Stimulated activated CD8-positive, alpha-beta memory T cell treated with anti-CD3 and anti-CD28 coated beads, Interleukin-12 subunit alpha, Interleukin-12 subunit beta, amount 100 ng/mL, for 24 hours (primary cell): ENCODE measurements around the gene LCE3E.
"Not testable (repeated sequence)": the region's sequence is repeated elsewhere in the genome, so short reads cannot be mapped to it uniquely, and the experiment has no call there.

ENCODE experiments used
- DNase-seq: peaks from one replicate; pipeline ENCODE4 v3.0.0-alpha.2; 2020; ENCODE audit errors: extremely low read depth

LCE3E gene, protein sequence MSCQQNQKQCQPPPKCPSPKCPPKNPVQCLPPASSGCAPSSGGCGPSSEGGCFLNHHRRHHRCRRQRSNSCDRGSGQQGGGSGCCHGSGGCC

DNA sequence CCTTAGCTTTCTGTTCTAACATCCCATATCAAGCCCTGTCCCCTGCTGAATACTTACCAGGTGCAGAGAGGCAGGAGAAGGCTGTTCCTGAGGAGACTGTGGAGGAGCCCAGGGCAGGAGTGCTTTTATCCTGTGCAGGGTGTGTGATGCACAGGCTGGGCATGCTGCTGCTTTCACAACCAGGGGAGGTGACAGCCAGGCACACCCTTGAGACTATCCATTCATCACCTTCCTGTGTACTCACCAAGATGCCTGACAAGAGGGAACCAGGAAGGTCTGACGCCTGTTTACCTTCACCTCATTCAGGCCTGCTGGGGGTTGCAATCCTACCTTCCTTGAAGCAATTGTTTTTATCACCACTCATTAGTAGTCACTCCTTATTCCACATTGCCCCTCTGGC, at the start of gene LCE3E:
Gene LCE3E (minus strand): TSS at position 100 of the 400 bp plus-strand sequence. CDS start 572 bp downstream, outside the sequence.
- no peak for DNase-seq

DNA sequence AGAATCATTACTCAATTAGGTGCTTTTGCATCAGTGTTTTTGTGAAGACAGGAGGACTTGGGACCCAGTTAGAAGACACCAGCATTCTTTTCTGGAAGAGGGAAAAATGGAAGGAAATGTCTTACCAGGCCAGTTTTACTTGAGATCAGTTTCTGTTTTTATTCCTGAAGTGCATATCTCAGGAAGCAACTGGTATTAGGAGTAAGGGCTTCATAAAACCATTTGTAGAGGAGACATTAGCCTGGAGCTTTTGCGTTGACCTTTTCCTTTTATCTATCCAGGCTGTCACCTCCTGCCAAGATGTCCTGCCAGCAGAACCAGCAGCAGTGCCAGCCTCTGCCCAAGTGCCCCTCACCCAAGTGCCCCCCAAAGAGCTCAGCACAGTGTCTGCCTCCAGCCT, 46.9 kb upstream of the LCE3E start, which contains the start of gene LCE3B:
Gene LCE3B (plus strand): TSS at position 301 of the 400 bp plus-strand sequence. CDS start 0 bp downstream, at position 301.
- DNase-seq = no peak

DNA sequence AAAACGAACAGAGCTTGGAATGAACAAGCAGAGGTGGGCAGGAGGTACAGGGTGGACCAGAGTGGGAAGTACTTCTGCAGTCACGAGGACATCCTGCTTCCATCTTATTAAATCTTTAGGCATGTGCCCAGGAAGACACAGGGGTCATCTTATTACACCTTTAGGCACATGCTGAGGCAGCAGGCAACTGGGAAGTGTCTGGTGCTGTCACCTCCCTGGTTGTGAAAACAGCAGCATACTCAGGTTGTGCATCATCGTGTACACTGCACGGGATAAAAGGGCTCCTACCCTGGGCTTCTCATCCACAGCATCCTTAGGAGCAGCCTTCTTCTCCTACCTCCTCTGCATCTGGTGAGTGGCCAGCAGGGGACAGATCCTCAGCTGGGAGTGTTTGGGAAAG, 33.4 kb upstream of the LCE3E start, which contains the start of gene LCE3C:
Gene LCE3C (plus strand): TSS at position 301 of the 400 bp plus-strand sequence. CDS start 498 bp downstream, outside the sequence.
- DNase-seq = no peak

DNA sequence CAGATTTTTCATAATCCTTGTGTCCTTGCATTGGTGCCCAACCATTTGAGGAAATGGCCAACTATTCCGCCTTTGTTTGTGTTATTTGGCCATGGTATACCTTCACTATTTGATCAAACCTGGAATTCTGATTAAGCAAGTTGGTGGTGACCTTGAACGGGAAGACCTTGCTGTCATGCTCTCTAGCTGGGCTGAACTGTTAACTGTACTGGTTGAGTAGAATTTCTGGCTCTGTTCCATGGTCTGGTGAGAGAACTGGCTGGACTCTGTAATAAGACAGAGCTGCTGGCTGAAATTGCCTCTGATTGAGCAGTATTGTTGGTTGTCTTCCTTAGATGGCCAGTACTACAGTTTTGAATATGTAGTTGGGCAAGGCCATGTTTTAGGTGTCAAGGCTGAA, 30.4 kb upstream of the LCE3E start:
- no peak for DNase-seq

DNA sequence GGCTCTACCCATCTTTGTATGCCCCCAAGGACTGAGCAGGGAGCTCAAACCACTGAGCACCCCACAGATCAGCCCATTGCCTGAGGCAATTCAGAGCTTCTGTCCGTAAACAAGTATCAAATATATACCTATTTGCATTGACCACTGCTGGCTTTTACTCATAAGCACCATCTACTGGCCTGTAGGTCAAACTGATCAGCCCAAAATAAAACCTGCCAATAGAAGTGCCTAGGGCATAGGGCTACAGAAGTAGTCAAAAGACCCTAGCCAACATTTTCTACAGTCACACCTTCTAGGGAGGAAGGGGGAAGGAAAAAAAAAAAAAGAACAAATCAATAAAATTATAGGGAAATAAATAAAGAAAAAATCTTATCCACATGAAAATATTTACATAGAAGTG, 19.0 kb upstream of the LCE3E start:
- DNase-seq = no peak

DNA sequence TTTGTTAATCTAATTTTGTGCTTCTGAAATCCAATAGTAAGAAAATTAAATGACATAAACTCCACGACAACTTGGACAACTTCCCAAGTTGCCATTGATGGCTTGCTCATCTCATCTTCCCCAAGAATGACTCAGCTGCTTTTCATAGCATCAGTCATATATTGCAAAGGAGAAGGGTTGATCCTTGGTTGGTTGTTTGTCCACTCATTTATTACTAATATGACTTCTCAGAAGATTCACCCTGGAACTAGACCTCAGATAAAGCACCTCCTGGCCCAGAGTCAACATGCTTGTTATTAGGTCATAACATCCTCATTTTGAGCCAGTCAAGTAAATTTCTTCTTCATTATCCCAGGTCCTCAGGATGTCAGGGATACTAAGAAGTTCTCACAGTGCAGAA, 16.1 kb upstream of the LCE3E start:
- DNase-seq = no peak

DNA sequence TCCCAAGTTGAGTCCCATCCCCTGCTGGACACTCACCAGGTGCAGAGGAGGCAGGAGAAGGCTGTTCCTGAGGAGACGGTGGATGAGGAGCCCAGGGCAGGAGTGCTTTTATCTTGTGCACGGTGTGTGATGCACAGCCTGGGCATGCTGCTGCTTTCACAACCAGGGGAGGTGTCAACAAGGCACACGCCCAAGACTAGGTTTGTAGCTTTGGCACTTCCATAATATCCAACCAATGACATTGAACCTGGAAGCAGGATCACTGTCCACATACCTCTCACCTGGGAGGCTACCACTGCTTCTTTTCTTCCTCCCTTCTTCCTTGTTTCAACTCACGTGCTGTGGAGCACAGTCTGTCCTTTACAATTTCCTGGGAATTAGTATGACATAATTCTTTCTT, 13.9 kb upstream of the LCE3E start, which contains the start of gene LCE3D:
Gene LCE3D (minus strand): TSS at position 84 of the 400 bp plus-strand sequence. CDS start 580 bp downstream, outside the sequence.
- no peak for DNase-seq

DNA sequence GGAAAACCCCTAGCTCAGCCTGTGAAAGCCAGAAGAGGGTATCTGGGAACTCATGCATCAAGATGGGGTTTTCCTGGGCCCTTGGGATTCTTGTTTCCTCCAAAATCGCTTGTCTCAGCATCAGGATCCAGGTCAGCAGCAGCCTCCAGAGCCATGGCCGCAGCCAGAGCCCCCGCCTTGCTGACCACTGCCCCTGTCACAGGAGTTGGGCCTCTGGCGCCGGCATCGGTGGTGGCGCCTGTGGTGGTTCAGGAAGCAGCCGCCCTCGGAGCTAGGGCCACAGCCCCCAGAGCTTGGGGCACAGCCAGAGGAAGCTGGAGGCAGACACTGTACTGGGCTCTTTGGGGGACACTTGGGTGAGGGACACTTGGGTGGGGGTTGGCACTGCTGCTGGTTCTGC, 12.9 kb upstream of the LCE3E start:
- not testable (repeated sequence) for DNase-seq

DNA sequence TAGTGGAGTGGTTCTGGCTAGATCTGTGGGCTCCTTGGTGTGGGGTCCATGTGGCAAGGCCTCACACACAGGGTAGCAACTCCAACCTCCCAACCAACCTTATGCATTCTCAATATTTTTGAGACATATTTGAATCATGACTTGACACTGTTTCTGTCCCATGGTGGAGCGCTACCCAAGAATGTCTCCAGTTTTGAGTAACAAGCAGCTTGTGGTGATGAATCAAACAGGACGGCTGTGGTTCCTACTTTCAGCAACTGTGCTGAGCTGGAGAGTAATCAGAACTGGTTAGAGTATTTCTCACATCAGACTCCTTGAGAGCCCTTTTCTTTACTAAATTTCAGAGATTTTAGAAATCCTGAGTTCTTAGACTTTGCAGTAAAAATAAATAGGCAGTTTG, 10.6 kb upstream of the LCE3E start:
- DNase-seq = no peak

DNA sequence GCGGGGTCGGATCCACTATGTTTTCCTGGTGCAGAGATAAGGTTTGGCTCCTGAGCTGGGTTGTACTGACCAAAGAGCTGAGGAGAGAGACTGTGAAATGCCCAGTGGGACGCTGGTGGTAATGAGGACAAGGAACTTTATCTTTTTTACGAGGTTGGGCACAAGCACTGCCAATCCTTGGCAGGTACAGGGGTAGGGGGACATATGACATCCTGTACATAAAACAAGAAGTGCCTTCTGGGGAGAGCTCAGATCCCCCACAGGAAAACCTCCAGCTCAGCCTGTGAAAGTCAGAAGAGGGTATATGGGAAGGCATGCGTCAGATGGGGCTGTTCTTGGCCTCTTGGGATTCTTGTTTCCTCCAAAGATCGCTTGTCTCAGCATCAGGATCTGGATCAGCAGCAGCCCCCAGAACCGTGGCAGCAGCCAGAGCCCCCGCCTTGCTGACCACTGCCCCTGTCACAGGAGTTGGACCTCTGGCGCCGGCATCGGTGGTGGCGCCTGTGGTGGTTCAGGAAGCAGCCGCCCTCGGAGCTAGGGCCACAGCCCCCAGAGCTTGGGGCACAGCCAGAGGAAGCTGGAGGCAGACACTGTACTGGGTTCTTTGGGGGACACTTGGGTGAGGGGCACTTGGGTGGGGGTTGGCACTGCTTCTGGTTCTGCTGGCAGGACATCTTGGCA, 905 bp downstream of the LCE3E start:
- no peak for DNase-seq

DNA sequence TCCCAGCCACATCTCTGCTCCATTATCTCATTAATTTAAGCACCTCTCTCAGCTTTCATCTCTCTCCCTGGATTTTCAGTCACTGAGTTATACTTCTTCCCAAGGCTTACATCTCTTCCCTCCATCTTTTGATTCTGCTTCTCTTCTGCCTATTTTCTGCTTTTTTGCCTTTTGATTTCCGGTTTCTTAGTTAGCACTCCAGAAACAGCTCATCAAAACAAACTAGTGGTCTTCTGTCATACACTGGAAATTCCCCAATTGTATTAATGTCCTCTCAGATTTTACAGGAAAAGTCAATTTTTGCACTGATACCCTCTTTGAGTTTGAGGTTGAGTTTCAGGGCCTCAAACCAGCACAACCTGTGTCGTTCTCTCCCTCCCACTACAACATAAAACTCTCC, 1.5 kb downstream of the LCE3E start:
- no peak for DNase-seq

DNA sequence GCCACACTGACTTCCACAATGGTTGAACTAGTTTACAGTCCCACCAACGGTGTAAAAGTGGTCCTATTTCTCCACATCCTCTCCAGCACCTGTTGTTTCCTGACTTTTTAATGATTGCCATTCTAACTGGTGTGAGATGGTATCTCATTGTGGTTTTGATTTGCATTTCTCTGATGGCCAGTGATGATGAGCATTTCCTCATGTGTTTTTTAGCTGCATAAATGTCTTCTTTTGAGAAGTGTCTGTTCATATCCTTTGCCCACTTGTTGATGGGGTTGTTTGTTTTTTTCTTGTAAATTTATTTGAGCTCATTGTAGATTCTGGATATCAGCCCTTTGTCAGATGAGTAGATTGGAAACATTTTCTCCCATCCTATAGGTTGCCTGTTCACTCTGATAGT, 18.2 kb downstream of the LCE3E start:
- DNase-seq = not testable (repeated sequence)

DNA sequence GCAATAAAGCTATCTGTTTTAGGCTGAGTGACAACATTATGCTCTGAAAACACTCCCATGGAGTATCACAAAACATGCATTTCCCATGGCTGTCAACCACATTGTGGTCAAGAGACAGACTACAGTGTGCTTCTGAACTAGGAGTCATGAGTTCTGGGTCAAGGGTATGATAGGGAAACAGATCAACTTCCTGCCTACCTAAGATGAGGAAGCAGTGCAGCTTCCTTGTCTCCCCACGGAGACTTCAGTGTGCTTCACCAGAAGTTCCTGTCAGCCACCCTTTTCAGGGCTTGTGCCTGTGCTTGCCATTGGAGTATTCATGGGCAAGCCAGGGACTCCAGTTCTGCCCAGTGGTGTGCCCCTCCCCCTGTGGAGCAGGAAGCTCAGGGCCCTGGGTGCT, 19.9 kb downstream of the LCE3E start:
- DNase-seq = no peak

DNA sequence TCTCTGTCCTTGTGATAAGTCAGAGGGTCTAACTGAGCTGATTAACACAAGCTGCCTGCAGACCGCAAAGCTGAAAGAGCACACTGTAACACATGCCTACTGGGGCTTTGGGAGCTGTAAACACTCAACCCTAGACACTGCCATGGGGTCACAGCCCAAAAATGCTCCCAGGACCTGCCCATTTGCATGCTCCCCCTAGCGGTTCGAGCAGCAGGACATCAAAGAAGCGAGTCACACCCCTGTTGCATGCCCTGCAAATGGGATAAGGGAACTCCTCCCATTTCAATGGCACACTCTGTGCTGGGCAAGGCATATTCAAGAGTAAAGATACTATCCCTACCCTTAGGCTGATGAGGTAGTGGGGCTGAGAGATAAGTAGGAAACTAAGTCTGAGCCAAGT, 22.8 kb downstream of the LCE3E start:
- no peak for DNase-seq

DNA sequence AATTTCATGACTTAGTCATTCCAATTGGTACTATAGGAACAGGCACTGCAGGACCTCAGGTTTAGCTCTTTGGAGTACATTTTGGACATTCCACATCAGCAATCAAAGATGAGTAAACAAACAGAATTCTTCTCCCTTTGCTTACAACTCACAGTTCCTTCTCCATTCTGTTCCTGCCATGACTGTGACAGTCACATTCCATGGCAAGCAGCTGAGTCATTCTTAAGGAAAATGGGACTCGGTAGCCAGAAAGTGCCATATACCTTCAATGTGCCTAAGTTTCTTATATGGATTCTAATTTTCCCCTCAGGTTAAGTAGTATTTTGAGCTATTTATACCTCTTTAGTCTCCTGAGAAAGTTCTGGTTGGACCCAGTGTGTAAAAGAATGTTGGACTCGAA, 26.7 kb downstream of the LCE3E start:
- DNase-seq = no peak

DNA sequence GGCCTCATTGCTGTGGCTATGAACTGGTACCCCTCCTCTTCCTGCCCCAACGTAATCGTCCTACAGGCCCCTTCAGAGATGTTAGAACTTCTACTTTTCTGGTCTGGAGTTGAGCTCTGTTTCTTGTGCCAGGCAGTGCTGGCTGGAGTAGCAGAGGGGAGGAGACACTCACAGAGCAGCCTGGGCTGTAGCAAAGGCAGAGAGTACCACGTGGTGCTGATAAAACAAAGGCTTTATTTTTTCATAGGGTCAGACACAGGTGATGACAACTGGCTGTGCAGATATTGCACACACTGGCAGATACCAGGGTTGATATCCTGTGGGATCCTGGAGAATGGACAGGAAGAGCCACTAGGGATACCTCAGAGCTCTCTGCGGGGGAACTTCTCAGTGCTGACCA, 29.1 kb downstream of the LCE3E start:
- no peak for DNase-seq

DNA sequence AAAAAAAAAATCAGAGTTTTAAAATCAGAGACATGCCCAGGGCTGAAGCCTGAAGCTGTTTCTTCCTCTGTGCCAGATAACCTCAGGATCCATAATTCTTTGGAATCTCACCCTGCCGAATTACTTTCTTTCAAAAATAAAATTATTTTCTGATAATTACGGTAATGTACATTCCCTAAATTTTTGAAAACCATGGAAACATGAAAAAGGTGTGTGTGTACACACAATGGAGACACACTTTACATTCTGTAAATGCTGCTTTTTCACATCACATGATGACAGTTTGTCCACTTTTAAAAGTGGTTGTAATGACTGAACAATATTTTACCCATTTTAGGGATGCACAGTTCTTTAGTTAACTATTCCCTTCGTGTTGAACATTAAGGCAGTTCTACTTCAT, 30.8 kb downstream of the LCE3E start:
- DNase-seq = no peak

DNA sequence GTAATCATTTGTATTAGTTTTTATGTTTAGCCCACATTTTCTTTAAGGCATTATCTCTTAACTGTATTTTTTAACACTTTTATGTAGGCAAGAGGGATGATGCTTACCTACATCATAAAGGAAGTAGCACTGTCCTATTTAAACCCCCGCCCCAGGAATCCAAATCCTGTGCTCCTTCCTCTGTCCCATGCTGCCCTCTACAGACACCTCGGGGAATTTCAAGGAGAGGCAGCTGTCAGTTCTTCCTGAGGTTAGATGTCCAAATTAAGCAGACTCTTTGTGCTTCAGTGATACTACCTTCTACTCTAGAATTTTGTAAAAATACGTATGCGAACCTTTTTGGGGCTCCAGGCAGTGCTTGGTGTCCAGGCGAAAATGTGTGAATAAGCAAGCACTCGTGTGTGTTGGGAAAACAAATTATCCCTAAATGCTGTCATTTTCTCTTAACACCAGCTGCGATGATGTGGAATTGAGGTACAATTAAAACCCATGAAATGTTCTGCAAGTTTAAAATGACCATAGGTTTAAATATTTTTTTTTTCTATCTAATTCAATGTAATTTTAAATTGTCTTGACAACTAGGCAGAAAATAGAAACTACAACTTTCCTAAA, 33.1 kb downstream of the LCE3E start:
- DNase-seq = no peak

DNA sequence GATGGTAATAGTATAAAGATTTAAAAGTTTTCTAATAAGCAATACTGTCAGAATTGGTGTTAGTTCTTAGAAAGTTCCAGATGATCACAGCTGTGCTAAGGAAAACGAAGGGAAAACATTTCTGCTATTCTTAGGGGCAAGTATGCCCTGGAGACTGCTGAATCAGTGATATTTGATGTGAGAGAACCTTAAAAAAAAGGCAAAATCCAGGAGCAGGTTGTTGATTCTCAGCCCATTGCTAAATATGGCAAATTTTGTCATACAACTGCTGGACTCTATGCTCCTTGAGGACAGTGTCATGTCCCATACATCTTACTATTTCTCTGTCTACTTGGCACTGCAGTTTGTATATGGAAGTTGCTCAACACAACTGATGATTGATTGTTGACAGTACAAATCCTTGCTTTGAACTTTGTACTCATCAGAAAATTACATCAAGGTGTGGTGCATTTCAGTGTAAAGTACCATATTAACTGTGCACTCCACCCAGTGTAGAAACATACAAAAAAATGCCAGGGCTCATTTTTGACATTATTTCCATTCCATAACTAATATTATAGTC, 41.4 kb downstream of the LCE3E start:
- no peak for DNase-seq

DNA sequence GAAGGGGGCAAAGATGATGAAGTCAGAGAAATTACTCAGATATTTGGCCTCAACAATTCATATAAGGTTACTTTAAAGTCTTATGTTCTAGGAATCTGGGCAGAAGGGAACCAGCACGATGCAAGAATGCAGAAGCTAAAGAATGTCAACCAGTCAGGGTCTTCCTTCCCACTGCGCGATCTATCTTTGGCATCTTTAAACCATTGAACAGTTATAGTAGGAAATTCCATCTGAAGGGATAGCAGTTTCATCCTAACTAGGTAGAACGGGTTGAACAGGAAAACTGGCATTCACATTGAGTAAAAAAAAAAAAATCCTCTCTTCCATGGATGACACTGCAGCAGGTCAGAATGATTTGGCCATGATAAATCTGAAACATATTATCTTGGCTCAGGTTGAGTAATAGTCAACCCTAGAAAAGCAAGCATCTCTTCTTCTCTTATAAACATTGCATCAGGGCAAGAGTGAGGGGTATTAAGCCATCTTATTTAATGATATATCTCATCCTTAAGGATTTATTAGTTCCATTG, 46.0 kb downstream of the LCE3E start:
- no peak for DNase-seq

DNA sequence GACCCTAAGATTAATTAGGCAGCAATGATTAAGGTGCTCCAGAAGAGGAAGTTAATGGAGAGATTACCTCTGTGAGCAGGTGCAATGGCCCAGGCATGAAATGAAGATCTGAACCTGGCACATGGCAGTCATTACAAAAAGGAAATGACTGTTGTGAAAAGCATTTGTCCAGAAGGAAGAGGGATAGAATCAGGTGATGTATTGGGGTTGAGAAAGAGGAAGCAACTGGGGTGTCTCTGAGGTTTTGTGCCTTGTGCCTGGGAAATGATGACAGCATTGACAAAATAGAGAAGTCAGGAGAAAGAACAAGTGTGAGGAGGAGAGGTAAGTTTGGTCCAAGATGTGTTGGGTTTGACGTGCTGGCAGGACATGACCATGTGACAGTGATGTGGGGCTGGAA, 46.7 kb downstream of the LCE3E start:
- no peak for DNase-seq

DNA sequence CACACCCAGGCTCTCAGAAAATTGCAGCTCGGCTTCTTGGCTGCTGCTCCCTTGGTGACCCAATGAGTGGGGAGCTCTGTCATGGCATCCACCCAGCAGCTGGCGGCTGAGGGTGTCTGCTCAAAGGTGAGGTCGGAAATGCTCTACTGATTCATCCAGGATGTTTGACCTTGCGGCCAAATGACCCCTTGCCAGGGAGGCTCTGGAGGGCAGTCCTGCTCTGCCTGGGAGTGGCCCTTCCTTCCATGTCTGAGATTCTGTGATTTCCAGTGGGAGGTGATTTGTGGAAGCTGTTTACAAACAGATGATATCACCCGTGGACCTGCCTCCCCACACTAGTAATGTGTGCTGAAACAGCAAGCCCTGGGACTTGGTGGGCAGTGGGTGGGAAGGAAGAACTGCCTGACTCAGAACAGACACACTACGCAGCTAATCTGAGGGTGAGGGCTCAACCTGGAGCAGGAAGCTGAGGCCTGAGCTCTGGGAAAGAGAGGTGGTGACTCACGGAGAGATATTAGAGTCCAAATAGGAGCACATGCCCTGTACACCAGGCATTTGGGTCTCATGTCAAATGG, 49.3 kb downstream of the LCE3E start:
- no peak for DNase-seq
